Upper lobe of right lung (tissue), 1 donor: ENCODE measurements around the gene TBC1D9. TPM values are rescaled to one million over a fixed set of nuclear protein-coding genes. Genes with fewer than 3 reads are reported as not detected.

Experiments
- ATAC-seq: fragments of 200-7000 bp; cut with Tn5 transposase; one replicate; pipeline ENCODE4 v1.9.1; 2020; ENCODE audit warnings: mild to moderate bottlenecking, moderate library complexity
- DNase-seq: peaks from one replicate; pipeline ENCODE4 v3.0.0-alpha.2; 2020
- H3K27ac ChIP-seq: fragments of 200-600 bp; one replicate; pipeline ENCODE4 v1.8.0; 2022
- H3K27me3 ChIP-seq: fragments of 200-600 bp; one replicate; pipeline ENCODE4 v1.8.0; 2022; ENCODE audit warnings: mild to moderate bottlenecking
- H3K36me3 ChIP-seq: fragments of 200-600 bp; one replicate; pipeline ENCODE4 v1.8.0; 2022
- H3K4me1 ChIP-seq: fragments of 200-600 bp; one replicate; pipeline ENCODE4 v1.8.0; 2022
- H3K4me3 ChIP-seq: fragments of 200-600 bp; one replicate; pipeline ENCODE4 v1.8.0; 2022; ENCODE audit warnings: mild to moderate bottlenecking
- H3K9me3 ChIP-seq: fragments of 200-600 bp; one replicate; pipeline ENCODE4 v1.8.0; 2022
- intact Hi-C: fragments of 100-400 bp; cut with DNase I; formaldehyde crosslinking; loops from one replicate; pipeline ENCODE4 v1.11.0; 2022
- total RNA-seq: library from RNA; stranded (reverse); fragmentation: NEBNext Ultra II Directional; extraction: Animal tissue kit (Norgen Biotek cat#: 25700); gene quantifications from one replicate; pipeline ENCODE4 v1.2.1, GENCODE V29; 2021
- TF ChIP-seq, protein P1 (sequence below): fragments of 200-600 bp; IDR thresholded peaks from one replicate; pipeline ENCODE4 v1.8.0; 2022; ENCODE audit warnings: antibody characterized with exemption
- donor health status: DM: no; HTN: yes; CAD: no; lungs with severe emphysema.

The TBC1D9 gene
- total RNA-seq, 1 donor from 2014 or later = 39.5 TPM

DNA sequence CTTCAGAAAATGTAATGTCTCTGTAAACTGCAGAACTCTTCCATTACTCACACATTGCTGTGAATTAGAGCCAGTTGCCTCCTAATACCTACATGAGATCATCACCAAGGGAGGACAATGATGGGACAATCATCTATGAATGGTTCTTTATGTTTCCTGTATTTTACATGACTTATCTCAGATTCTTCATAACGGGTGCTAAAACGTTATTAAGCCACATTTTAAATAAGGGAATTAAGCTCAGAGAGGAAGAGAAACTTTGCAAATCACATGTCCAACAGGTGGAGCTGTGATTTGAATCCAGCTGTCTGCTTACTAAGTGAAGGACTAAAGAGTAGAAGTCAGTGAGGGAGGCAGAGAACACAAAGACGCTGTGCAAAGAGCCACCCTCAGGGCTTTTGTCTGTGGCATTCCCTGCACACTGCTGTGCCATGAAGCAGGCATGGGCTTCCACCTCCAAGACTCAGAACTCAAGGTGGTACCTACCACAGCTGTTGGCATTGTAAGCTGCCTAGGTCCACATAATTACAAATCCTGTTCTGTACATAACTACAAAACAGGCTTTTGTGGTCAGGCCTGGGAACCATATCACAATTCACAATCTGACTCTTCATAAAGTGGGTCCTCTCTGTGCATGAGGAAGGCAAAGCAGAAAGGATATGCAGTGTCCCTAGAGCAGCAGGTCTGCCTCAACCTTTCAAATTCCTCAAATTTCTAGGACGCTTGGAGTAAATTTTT lies 12.8 kb downstream of the TBC1D9 start:
- Histone ChIP-seq H3K4me3 (no peak overlapping the region), H3K36me3 (no peaks in the 10 kb centered on the region), H3K27ac (no peak overlapping the region), H3K9me3 (no peaks in the 10 kb centered on the region), H3K27me3 (no peaks in the 10 kb centered on the region), H3K4me1 (peaks cover 21% of the 10 kb centered on the region)
- intact Hi-C loops = no loop called here
- DNase-seq (no peak), ATAC-seq (peak; percentile 65)
- TF ChIP-seq, protein P1, sequence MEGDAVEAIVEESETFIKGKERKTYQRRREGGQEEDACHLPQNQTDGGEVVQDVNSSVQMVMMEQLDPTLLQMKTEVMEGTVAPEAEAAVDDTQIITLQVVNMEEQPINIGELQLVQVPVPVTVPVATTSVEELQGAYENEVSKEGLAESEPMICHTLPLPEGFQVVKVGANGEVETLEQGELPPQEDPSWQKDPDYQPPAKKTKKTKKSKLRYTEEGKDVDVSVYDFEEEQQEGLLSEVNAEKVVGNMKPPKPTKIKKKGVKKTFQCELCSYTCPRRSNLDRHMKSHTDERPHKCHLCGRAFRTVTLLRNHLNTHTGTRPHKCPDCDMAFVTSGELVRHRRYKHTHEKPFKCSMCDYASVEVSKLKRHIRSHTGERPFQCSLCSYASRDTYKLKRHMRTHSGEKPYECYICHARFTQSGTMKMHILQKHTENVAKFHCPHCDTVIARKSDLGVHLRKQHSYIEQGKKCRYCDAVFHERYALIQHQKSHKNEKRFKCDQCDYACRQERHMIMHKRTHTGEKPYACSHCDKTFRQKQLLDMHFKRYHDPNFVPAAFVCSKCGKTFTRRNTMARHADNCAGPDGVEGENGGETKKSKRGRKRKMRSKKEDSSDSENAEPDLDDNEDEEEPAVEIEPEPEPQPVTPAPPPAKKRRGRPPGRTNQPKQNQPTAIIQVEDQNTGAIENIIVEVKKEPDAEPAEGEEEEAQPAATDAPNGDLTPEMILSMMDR = no peak

DNA sequence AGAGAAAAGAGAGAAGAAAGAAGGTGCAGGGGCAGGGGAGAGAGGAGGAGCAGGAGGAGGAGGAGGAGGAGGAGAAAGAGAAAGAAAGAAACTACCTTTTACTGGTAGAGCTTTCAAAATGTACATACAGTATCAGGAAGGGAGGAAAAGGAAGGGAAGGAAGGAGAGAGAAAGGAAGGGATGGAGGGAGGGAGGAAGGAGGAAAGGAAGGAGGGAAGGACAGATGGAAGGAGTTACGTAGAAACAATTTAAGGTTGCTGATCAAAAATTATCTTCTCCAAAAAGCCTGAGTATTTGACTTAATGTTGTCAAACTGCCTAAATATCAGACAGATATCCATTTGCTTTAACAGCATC lies 13.4 kb downstream of the TBC1D9 start:
- DNase-seq (no peak), ATAC-seq (no peak)
- peaks cover 26% of the 10 kb centered on the region for H3K4me1 ChIP-seq
- no peaks in the 10 kb centered on the region for H3K27me3 ChIP-seq
- H3K27ac ChIP-seq = no peak overlapping the region
- TF ChIP-seq, protein P1 = no peak
- intact Hi-C loops = no loop called here
- H3K4me3 ChIP-seq = no peak overlapping the region
- no peaks in the 10 kb centered on the region for H3K36me3 ChIP-seq
- no peaks in the 10 kb centered on the region for H3K9me3 ChIP-seq

DNA sequence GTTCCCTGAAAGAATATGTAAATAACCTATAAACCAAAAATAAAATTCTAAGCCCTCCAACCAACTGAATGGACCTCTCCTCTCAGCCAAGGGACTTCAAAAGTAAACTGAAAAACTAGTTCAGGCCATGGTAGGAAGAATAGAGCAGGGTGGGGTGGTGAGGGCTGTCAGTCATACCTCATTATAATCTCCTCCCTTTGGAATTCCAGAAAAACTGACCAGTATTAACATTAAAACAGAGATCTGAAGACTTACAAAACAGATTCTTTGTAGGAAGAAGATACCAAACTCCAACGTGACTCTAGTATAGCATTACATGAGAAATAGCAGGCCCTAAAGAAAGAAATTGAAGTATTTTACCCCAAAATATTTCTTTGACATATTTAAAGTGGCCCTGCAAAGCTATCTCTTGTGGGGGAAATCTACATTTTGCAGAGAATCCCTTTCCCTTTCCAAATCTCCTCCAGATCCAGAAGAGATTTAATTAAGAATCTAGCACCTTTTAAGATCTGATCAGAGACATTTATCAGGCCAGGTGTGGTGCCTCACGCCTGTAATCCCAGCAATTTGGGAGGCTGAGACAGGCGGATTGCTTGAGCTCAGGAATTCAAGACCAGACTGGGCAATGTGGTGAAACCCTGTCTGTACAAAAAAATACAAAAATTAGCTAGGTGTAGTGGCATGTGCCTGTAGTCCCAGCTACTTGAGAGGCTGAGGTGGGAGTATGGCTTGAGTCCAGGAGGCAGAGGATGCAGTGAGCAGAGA lies 15.1 kb downstream of the TBC1D9 start:
- peaks cover 32% of the 10 kb centered on the region for H3K4me1 ChIP-seq
- TF ChIP-seq, protein P1 = no peak
- no peaks in the 10 kb centered on the region for H3K9me3 ChIP-seq
- H3K27me3 ChIP-seq = no peaks in the 10 kb centered on the region
- no peak for ATAC-seq
- no peak overlapping the region for H3K4me3 ChIP-seq
- no peaks in the 10 kb centered on the region for H3K36me3 ChIP-seq
- DNase-seq = no peak
- intact Hi-C loops = no loop called here
- H3K27ac ChIP-seq = no peak overlapping the region

DNA sequence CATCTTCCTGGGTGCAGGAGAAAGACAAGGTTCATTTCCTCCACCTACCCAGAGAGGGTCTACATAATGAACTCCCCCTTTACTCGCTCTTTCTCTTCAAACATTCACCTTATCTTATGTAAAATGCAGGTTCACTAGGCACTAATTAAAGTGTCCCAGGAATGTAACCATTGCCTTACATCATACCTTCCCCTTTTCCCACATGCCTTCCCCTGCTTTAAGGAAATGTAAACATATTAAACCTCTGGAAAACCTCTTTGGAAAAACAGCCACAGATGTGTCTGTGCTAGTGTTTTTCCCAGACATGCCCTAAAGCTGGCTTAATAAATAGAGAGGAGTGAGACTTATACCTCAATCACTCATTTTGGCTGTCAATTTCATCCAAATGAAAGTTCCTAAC lies 15.8 kb downstream of the TBC1D9 start:
- Histone ChIP-seq H3K4me1 (peaks cover 32% of the 10 kb centered on the region), H3K9me3 (no peaks in the 10 kb centered on the region), H3K4me3 (no peak overlapping the region), H3K36me3 (no peaks in the 10 kb centered on the region), H3K27me3 (no peaks in the 10 kb centered on the region), H3K27ac (no peak overlapping the region)
- intact Hi-C loops = no loop called here
- TF ChIP-seq, protein P1 = no peak
- ATAC-seq (no peak), DNase-seq (no peak)

DNA sequence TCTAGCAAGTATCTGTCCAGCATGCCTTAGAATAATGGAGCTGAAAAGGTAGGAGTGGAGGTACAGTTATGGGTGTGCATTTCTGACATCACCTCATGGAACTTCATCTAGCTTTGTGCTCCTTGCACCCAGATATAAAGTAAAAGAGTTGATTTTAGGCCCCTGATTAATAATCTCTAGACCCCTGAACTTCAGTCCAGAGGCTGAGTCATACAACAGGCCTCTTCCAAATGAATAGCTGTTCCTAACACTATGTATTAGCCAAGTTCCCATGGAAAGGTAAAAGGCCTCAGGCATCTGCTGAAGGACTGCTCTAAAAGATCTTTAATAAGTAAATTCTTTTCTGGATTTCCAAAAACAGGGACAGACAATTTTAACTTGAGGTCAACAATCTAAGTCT lies 16.2 kb downstream of the TBC1D9 start:
- H3K9me3 ChIP-seq = no peaks in the 10 kb centered on the region
- H3K36me3 ChIP-seq = no peaks in the 10 kb centered on the region
- no peaks in the 10 kb centered on the region for H3K27me3 ChIP-seq
- peaks cover 32% of the 10 kb centered on the region for H3K4me1 ChIP-seq
- intact Hi-C loops = no loop called here
- ATAC-seq (no peak), DNase-seq (no peak)
- TF ChIP-seq, protein P1 = no peak
- H3K4me3 ChIP-seq = no peak overlapping the region
- H3K27ac ChIP-seq = no peak overlapping the region
